Effector CD4-positive, alpha-beta T cell (primary cell): Measurements from ENCODE around the gene LRRFIP2.
"Not testable (repeated sequence)": the region's sequence is repeated elsewhere in the genome, so short reads cannot be mapped to it uniquely, and the experiment has no call there.

Source experiments
- DNase-seq: peaks from one replicate; pipeline ENCODE4 v3.0.0-alpha.2; 2020
- total RNA-seq: gene quantifications from one replicate; lab custom pipeline; 2026; lab: John Stamatoyannopoulos, UW

Gene LRRFIP2, protein sequence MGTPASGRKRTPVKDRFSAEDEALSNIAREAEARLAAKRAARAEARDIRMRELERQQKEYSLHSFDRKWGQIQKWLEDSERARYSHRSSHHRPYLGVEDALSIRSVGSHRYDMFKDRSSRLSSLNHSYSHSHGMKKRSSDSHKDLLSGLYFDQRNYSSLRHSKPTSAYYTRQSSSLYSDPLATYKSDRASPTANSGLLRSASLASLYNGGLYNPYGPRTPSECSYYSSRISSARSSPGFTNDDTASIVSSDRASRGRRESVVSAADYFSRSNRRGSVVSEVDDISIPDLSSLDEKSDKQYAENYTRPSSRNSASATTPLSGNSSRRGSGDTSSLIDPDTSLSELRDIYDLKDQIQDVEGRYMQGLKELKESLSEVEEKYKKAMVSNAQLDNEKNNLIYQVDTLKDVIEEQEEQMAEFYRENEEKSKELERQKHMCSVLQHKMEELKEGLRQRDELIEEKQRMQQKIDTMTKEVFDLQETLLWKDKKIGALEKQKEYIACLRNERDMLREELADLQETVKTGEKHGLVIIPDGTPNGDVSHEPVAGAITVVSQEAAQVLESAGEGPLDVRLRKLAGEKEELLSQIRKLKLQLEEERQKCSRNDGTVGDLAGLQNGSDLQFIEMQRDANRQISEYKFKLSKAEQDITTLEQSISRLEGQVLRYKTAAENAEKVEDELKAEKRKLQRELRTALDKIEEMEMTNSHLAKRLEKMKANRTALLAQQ
- total RNA-seq: 54.4 reads per million, percentile 70 among the genes with 10 or more reads in this experiment

DNA sequence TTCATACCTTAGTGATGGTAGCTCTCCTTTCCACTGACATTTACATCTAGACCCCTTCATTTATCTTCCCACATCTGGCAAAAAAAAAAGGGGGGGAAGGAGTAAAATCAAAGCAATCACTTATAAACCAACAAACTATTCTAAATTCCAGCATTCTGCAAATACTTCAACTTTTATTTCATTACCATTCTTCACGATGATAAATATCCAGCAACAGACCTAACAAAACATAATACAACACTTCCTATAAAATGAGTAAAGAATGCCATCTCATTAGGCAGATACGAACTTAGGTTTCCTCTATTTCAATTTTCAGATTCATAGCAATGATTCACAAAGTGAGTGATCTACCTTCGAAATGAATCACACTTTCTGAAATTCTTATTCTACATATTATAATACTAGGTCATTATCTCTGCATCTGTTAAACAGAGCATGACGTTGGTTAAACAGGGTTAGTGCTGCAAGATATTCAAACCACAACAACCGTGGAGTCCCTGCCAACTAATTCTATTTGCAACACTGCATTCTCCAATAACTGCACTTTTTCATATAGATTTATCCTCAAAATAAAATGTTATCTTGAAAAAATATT is at the start of gene LRRFIP2:
TSS of gene LRRFIP2 (minus strand) at position 51 of the 595 bp plus-strand sequence. CDS start 25,599 bp downstream, outside the sequence.
- no peak for DNase-seq

DNA sequence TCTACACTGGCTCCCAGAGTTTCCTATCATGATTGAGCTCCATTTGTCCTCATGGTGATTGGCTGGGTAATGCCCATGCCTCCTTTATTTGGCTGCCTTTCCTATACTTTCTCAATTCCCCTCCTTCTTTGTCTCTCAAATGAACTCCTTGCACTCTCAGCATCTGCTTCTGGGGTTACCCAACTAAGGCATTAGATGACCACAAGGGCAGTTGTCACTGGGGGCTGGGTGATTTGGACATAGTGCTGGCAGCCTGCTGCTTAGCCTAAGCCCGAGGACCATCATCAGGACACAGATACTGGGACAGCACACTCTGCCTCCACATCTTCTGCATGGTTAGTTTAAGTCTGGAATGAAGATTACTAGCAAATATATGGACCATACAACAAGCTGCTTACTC is 49.2 kb upstream of the LRRFIP2 start:
- DNase-seq: no peak

DNA sequence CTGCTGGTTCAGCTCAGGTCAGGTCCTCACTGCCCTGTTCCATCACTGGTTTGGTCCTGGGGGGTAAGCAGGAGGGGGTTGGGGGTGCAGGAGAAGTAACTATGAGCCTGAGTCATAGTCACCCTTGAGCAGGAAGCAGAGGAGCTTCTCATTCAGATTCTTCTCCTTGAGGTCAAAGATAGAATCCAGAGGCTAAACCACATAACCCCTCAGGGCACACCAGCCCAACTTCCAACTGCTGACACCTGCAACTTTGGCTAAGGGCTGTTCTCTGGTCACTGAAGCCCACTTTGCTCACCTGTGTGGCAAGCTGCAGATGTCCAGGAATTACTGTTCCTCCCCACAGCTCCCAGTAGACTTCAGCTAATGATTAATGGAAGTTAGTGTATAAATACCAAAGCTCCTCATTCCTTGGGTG is 48.8 kb upstream of the LRRFIP2 start:
- no peak for DNase-seq

DNA sequence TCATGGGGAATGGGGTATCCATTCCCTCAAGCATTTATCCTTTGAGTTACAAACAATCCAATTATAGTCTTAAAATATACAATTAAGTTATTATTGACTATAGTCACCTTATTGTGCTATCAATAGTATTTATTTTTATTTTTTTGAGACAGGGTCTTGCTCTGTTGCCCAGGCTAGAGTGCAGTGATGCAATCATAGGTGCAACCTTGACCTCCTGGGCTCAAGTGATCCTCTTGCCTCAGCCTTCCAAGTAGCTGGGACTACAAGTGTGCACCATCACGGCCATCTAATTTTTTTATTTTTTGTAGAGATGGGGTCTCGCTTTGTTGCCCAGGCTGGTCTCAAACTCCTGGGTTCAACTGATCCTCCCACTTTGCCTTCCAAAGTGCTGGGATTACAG is 48.2 kb upstream of the LRRFIP2 start:
- not testable (repeated sequence) for DNase-seq

DNA sequence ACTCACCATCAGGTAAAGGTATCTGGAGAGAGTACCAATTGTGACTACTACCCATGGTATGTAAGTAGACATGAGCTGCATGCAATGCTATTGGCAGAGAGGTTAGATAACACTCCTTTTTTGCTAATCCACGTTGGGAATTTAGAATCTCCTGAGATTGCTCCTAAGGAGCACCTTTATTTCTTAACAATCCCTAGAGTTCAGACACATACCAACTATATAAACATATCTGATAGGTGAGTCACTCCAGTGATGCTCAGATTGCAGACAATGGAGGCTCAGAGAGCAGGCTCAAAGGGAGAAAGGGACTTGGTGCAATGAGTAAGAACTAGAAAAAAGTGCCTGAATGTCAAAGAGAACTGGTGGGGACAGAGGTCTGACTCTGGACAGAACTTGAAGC is 47.0 kb upstream of the LRRFIP2 start:
- no peak for DNase-seq

DNA sequence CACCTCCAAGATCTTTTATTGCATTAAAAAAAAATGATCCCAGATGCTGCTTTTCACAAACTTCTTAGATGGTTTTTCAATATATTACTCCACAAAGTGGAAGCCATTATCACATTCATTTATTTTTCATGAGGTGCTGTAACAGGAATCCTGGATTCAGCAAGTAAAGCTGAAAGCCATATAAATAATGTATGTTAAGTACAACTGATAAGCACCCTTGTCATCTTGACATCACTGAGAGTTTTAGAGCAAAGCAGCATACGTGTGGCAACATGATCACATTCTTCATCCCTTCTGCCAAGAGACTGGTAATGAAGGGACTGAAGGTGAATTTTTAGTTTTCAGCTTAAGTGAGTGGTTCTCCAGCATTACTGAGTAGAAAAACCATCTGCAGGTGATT is 44.9 kb upstream of the LRRFIP2 start:
- DNase-seq: no peak

DNA sequence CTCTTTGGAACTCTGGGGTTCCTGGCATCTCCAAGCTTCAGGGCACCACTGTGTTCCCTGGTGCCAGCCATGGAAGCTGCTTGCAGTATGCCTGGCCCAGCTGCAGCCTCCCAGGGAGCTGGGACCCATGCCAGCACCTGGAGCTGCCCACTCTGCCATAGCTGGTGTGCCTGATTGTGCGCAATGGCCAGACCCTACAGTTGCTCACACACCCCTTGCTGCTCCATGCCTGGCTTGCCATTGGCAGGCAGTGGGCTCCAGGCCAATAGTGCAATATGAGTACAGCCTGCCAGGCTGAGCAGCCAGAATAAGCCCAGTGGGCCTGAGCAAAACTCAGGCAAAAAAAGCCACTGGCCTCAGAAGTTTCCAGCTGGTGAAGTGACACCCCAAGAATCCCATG is 43.8 kb upstream of the LRRFIP2 start:
- no peak for DNase-seq

DNA sequence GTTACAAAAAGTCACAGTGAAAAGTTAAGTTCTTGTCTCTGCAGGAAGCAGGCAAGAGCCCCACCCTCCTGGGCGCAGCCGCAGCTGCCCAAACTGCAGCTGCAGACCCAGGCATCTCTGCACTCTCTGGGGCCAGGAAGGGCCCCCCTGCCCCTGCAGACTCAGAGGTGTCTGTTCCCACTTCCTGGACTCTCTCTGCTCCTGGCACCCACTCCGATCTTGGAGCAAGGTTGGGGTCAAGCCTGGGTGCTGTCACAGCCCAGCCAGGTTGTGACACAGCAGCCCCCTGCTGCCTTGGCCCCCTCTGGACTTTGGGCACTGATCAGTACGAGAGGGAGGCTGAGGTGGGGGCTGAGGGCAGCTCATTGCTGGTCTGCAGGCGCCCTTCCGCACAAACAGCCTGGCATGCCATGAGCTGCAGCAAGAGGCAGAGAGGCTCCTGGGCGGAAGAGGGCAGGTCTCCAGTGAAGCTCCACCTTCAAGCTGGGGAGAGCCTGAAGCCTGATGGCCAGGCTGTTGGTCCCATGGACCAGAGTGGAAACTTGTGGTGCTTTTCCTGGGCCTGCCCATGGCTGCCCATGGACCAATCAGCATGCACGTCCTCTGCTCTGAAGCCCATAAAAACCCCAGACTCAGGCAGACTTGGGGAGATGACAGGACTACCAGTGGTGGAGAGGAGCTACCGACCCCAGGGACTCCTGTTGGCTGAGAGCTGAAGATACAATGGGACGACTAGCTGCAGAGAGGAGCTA is 42.9 kb upstream of the LRRFIP2 start:
- no peak for DNase-seq

DNA sequence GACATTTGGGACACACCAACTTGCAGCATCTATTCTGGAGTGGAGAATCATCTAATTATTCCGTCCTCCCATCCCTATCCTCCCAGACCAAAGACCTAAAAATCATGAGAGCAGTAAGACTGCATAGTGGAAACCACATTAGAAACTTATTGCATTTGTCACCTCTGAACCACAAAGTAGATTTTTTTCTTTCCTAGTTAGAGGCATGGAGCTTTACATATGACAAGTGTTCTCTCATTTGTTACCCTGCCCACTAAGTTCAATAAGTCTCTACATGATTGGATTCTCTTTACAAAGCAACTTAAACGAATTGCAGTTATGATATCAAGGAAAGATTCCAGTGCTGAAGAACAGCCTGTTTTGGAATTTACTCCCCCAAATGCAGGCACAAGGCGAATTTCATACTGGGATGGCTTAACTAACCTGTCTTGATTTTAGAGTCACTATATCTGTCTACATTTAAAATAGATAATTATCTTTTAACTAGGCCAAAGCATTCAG is 42.3 kb upstream of the LRRFIP2 start:
- no peak for DNase-seq

DNA sequence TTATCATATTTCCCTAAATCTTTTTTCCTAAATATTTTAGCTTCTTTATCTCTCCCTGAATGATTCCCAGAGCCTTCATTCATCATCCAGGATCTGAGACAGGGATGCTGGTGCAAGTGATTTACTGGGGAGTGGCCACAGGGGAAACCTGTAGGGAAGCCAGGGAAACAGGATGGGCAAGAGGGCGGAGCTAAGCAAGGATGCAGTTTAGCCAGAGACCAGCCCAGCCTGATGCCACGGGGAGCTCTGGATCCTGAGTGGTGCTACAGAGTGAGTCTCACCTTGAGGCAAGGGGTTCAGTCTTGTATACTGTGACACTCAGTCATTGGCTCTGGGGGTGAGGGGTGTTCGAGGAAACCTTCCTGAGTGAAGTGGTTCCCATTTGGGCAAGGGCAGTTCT is 39.7 kb upstream of the LRRFIP2 start:
- DNase-seq: no peak

DNA sequence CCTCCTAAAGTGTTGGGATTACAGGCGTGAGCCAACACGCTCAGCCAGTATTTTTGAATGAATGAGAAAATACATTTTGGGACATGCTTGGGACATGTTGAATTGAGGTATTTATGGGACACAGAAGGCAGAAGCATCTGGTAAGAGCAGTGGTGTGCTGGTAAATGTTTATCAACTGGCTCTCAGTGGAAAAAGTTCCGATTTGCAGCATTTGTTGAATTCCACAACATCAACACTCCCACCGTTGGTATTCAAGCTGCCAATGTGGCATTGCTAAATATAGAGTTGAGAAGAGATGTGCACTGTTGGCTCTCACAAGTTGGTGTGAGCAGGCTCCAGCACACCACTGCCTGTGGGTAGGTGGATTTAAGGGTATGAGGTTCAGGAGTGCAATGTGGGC is 35.8 kb upstream of the LRRFIP2 start:
- no peak for DNase-seq

DNA sequence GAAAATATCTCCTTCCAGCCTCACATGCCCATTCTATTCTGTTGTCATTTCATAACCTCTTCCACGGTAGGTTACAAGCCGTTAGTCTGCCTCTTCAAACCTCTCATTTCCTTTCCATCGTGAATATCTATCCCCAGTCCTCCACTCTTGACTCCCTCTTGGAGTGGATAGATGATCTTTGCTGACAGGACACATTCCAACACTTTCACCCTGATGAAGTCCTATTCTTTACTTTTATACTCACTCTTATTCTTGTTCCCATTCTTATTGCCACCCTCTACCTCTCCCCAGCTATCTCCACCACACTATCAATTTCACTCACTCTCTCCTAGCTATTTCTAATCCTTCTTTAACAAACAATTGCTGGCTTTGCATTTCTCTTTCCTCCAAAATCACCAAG is 34.2 kb upstream of the LRRFIP2 start:
- DNase-seq: not testable (repeated sequence)

DNA sequence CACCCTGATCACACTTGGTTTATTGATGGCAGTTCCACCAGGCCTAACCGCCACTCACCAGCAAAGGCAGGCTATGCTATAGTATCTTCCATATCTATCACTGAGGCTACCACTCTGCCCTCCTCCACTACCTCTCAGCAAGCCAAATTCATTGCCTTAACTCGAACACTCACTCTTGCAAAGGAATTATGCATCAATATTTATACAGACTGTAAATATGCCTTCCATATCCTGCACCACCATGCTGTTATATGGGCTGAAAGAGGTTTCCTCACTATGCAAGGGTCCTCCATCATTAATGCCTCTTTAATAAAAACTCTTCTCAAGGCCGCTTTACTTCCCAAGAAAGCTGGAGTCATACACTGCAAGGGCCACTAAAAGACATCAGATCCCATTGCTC is 33.6 kb upstream of the LRRFIP2 start:
- DNase-seq: not testable (repeated sequence)

DNA sequence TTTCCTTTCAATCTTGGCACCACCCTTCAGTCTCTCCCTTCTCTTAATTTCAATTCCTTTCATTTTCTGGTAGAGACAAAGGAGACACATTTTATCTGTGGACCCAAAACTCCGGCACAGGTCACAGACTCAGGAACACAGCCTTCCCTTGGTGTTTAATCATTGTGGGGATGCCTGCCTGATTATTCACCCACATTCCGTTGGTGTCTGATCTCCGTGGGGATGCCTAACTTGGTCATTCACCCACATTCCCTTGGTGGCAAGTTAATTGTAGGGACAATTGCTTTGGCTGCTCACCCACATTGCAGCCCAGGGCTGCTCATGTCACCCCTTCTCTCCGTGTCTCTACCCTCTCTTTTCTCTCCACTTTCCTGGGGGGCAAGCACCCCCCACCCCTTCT is 31.7 kb upstream of the LRRFIP2 start:
- DNase-seq: not testable (repeated sequence)

DNA sequence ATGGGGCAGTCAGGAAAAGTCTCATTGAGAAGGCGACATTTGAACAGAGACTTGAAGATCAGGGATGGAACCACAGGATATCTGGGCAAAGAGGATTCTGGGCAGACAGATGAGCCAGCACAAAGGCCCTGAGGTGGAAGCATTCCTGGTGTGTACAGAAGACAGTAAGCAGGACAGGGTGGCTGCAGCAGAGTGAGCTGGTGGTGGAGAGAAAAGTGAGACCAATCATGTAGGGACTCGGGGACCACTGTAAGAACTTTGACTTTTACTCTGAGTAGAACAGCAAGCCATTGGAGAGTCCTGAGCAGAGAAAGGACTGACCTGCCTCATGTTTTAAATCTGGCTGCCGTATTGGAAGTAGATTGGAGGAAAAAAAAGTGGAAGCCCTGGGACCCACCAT is 29.9 kb upstream of the LRRFIP2 start:
- no peak for DNase-seq

DNA sequence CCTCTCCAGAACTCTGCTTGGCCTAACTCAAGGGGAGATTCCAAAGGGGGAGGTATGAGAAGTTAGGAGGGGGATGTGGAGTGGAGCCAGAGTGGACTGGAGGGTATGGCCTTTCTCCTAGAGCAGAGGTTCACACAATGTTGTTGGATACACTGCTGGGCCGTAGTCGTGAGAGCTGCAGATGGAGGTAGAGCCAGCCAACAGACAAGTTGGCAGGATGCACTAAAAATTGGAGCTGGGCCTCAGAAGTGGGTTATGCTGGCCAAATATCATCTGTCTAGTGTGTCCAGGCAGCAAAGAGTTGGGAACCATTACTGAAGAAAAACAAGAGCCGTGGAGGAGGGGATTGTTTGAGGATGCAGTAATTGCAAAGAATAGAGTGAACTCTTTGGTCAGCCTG is 27.7 kb upstream of the LRRFIP2 start:
- DNase-seq: no peak

DNA sequence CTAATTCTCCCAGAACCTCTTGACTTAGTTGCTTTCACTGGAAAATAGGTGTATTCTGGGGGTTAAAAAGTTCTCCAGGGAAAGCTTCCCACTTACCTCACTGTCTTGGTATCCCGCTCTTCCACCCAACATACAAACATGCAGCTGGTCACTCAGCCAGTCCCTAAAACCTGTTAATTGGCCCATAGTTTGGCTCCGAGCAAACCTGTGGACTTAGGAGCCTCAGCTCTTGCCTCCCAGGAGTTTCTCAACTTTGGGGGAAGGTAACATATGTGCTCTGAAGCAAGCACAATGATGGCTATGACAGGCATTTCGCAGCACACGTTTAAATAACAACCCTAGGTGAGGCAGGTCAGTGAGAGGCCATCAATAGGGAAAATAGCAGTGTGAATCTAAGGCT is 25.8 kb upstream of the LRRFIP2 start:
- no peak for DNase-seq

DNA sequence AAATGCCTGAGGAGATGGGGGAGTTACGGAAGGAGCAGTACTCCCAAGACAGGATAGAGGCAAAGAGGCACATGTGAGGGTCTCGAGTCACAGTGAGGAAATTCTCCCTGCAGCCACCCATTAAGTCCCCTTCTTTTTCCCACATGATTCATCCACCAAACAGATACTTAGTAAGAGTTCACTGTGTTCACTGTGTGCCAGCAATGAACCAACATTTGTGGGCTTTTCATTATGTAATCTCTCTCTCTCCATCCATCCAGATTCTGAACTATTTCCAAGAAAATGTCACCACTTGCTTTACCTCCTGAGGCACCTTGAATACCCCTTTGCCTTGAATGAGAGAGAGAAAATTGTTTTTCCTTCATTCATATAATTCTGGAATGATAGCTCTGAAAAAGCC is 24.6 kb upstream of the LRRFIP2 start:
- DNase-seq: no peak

DNA sequence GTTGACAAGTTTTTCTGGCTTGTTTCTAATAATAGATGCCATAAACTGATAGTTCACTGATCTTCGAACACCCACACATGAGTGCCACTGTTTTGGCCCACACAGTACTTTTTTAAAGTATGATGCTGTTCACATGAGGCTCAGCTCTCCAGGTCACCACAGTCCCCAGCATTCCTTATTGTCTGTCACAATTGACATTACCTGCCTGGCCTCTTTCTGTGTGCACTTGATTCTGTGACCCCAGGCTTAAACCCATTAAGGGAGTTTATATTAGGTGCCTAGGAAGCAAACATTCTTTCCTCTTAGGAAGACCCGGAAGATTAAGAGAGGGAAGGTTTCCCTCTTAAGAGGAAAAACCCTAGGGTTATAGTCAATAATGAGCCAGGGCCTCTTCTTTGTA is 24.2 kb upstream of the LRRFIP2 start:
- DNase-seq: no peak

DNA sequence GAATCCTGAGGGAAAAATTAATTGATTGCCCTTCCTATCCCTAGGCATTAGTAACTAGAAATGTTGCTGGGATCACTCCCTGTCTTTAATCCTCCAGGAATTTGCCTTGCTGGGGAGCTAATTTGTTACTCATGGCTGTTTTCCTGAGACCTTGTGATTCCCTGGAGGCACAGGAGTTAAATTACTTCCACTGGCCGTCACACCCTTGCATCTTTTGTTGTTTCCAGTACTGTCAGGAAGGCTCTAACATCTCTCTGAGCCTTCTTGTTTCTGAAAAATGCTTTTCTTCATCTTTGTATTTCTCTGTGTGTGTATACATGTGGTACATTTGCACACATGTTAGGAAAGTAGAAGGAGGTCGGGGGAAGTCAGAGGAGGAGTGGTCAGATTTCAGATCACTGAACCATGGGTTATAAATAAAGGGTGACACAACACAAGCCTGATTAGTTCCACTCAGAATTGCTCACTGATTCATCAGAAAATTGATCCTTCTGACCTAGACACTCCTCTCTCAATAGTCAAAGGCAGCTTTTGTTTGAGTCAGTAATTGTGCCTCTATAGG is 23.5 kb upstream of the LRRFIP2 start:
- DNase-seq: no peak

DNA sequence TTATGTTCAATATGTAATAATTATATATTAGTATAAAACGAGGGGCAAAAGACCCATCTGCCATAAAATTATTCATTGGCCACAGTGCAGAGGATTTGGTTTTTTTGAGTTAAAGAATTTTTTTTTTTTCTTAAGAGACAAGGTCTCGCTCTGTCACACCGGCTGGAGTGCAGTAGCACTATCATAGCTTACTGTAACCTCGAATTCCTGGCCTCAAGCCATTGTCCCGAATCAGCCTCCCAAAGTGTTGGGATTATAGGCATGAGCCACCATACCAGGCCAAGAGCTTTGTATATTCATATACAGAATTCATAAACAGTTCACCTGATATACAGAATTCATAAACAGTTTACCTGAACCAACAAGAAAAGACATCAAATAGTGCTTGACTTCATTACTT is 20.2 kb upstream of the LRRFIP2 start:
- no peak for DNase-seq

DNA sequence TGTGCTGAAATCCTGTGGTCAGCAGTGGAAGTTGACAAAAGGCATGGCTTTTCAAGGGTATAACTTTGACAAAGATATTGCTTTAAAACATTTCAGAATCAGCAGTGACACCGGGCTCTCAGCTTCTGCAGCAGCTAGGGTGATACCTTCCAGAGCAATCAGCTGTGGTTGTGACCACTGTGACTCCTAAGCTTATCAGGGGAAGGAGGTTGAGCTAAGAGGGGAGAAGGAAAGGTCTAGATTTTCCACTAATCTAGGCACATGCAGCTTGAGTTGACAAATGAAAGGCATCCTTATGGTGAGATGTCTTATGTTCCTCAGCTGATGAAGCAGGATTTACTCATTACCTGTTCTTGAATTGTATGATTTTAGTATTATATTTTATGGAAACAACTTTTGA is 16.3 kb upstream of the LRRFIP2 start:
- DNase-seq: no peak

DNA sequence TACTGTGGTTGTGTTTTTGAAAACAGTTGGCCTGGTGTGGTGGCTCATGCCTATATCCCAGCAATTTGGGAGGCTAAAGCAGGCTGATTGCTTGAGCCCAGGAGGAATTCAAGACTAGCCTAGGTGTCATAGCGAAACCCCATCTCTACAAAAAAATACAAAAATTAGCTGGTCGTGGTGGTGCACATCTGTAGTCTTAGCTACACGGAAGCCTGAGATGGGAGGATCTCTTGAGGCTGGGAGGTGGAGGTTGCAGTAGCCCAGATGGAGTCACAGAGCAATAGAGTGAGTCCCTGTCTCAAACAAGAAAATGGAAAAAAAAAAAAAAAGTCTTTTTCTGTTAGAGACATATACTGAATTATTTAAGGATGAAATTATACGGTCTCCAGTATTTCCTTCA is 14.7 kb upstream of the LRRFIP2 start:
- no peak for DNase-seq
